Panc1 (cell line): Measurements from ENCODE around the gene CES2. TPM values are rescaled to one million over a fixed set of nuclear protein-coding genes. Genes with fewer than 3 reads are reported as not detected.

Experiments
- ATAC-seq: fragments of 200-7000 bp; cut with Tn5 transposase; 2 replicates; pipeline ENCODE4 v1.9.1; 2020; ENCODE audit warnings: mild to moderate bottlenecking, moderate library complexity
- BruUV-seq: library from RNA; stranded (reverse); fragments of 400-500 nt; replicated peaks from 2 replicates; lab custom pipeline; 2021; lab: Mats Ljungman, UMichigan
- CTCF ChIA-PET: fragments of 300-600 bp; sonication (Branson Sonifier 250); formaldehyde crosslinking; loops from one replicate; lab custom pipeline; 2022; ENCODE audit warnings: antibody characterized with exemption; lab: Charles Lee
- POLR2A ChIA-PET: fragments of 300-600 bp; sonication (Branson Sonifier 250); formaldehyde crosslinking; loops from one replicate; lab custom pipeline; 2022; ENCODE audit warnings: antibody characterized with exemption; lab: Charles Lee
- DNase-seq: peaks from one replicate; pipeline ENCODE4 v3.0.0-alpha.2; 2010; ENCODE audit warnings: low read depth, low spot score
- H3K27ac ChIP-seq: 2 replicates; pipeline ENCODE4 v1.5.1; 2011; ENCODE audit warnings: mild to moderate bottlenecking, low read length, inconsistent platforms
- H3K27me3 ChIP-seq: fragments of 200-500 bp; sonication (Bioruptor generic); 2 replicates; pipeline ENCODE4 v1.6.0; 2014; ENCODE audit warnings: low read length, inconsistent platforms; ENCODE audit not compliant: control insufficient read depth, insufficient read depth
- H3K36me3 ChIP-seq: fragments of 200-500 bp; sonication (Bioruptor generic); 2 replicates; pipeline ENCODE4 v1.5.1; 2014; ENCODE audit warnings: inconsistent platforms, mild to moderate bottlenecking, low read length, moderate library complexity; ENCODE audit not compliant: control insufficient read depth, insufficient read depth
- H3K4me1 ChIP-seq: 2 replicates; pipeline ENCODE4 v1.5.1; 2011; ENCODE audit warnings: inconsistent platforms, mild to moderate bottlenecking, low read length, moderate library complexity; ENCODE audit not compliant: control insufficient read depth, insufficient read depth
- H3K4me3 ChIP-seq, 2 experiments: 2 replicates each; pipeline ENCODE4 v1.5.1; 2011 to 2012; ENCODE audit warnings: low read depth in 2 of 2, low read length in 2 of 2, mild to moderate bottlenecking in 2 of 2, inconsistent platforms in 1 of 2, moderate library complexity in 1 of 2
- H3K9me3 ChIP-seq: fragments of 200-500 bp; sonication (Bioruptor generic); 2 replicates; pipeline ENCODE4 v1.5.1; 2014; ENCODE audit warnings: low read depth, mild to moderate bottlenecking, inconsistent platforms, low read length, moderate library complexity; ENCODE audit not compliant: control insufficient read depth, insufficient read depth
- CTCF ChIP-seq: fragments of 450-650 bp; IDR thresholded peaks from 2 replicates; pipeline ENCODE4 v1.5.1; 2017; ENCODE audit warnings: mild to moderate bottlenecking
- POLR2AphosphoS5 ChIP-seq: IDR thresholded peaks from 2 replicates; pipeline ENCODE4 v1.6.1; 2012; ENCODE audit warnings: mild to moderate bottlenecking, low read depth, low read length, moderate library complexity
- REST ChIP-seq, 2 experiments: IDR thresholded peaks; 2 replicates each; pipeline ENCODE4 v1.6.1; 2011 to 2012; ENCODE audit warnings: low read depth in 2 of 2, control low read depth in 1 of 2, low read length in 1 of 2, mild to moderate bottlenecking in 1 of 2, moderate library complexity in 1 of 2; ENCODE audit not compliant: insufficient read depth in 1 of 2
- SIN3A ChIP-seq: IDR thresholded peaks from 2 replicates; pipeline ENCODE4 v1.6.1; 2012; ENCODE audit warnings: low read depth, mild to moderate bottlenecking, low read length, moderate library complexity, borderline replicate concordance; ENCODE audit not compliant: insufficient read depth
- TCF7L2 ChIP-seq: IDR thresholded peaks from 2 replicates; pipeline ENCODE4 v1.6.1; 2011; ENCODE audit warnings: mild to moderate bottlenecking, low read depth, low read length, inconsistent platforms
- in situ Hi-C: cut with HindIII; loops from 2 replicates; pipeline ENCODE4 v1.10.0; 2016; ENCODE audit warnings: low sequenced_read_pairs, low pct_unique_long_range_greater_than_20kb
- intact Hi-C: fragments of 100-400 bp; cut with micrococcal nuclease; formaldehyde crosslinking; loops from one replicate; pipeline ENCODE4 v1.10.0; 2022; ENCODE audit not compliant: unreplicated experiment
- total RNA-seq: library from RNA; stranded (reverse); gene quantifications from one replicate; pipeline ENCODE4 v1.2.1, GENCODE V29; 2021; ENCODE audit not compliant: unreplicated experiment

The CES2 gene
- total RNA-seq, 1 experiment from 2014 or later, result 26.3 TPM

GRCh38 chr16:66923247-66923731 is 12.0 kb upstream of the CES2 start:
- intact Hi-C loops, result no loop called here
- ChIA-PET POLR2A (no interaction called here), CTCF (no interaction called here)
- H3K9me3 ChIP-seq, result no peaks in the 10 kb centered on the region
- no peaks in the 10 kb centered on the region for H3K27me3 ChIP-seq
- ATAC-seq, result no peak
- no peak overlapping the region for H3K27ac ChIP-seq
- no peaks in the 10 kb centered on the region for H3K36me3 ChIP-seq
- peaks cover 6% of the 10 kb centered on the region; the same call in 1 of the 2 replicates for H3K4me1 ChIP-seq
- TF ChIP-seq REST (IDR thresholded peaks at IDR 0.05; ENCODE audit: insufficient read depth in 1 of 2, low read depth in 2 of 2, low read length in 1 of 2), result no peak
- TF ChIP-seq TCF7L2, result no peak
- no peak for TF ChIP-seq CTCF
- DNase-seq, result no peak
- BruUV-seq, result TSS peak; percentile 72
- H3K4me3 ChIP-seq, result no peak overlapping the region
- in situ Hi-C loops, result no loop called here

GRCh38 chr16:66923866-66924265 is 11.4 kb upstream of the CES2 start:
- ATAC-seq (no peak), DNase-seq (no peak)
- H3K36me3 ChIP-seq, result no peaks in the 10 kb centered on the region
- no peaks in the 10 kb centered on the region for H3K27me3 ChIP-seq
- peaks cover 6% of the 10 kb centered on the region; the same call in 1 of the 2 replicates for H3K4me1 ChIP-seq
- H3K27ac ChIP-seq, result no peak overlapping the region
- no peak overlapping the region for H3K4me3 ChIP-seq
- CTCF ChIA-PET, result no interaction called here
- POLR2A ChIA-PET, result no interaction called here
- BruUV-seq, result no TSS peak
- in situ Hi-C loops (no loop called here), intact Hi-C loops (no loop called here)
- TF ChIP-seq REST (IDR thresholded peaks at IDR 0.05; ENCODE audit: insufficient read depth in 1 of 2, low read depth in 2 of 2, low read length in 1 of 2) (no peak), TCF7L2 (no peak), SIN3A (no peak), CTCF (no peak), POLR2AphosphoS5 (no peak)
- H3K9me3 ChIP-seq, result no peaks in the 10 kb centered on the region
